ENCODE results near the gene DAB2IP.

Gene DAB2IP

GRCh38 chr9:121685795-121686377 is 34.5 kb downstream of the DAB2IP start:
- H3K79me2 ChIP-seq (ENCODE audit: insufficient read depth, low read length): no peaks in the 10 kb centered on the region
- no peaks in the 10 kb centered on the region for H3K9me3 ChIP-seq (ENCODE audit: insufficient read depth, low read length)
- no peak overlapping the region for H3K4me2 ChIP-seq (ENCODE audit: low read depth, low read length, poor library complexity, severe bottlenecking)
- H3K9ac ChIP-seq (ENCODE audit: low read length): no peak overlapping the region
- H3K4me3 ChIP-seq (ENCODE audit: insufficient read depth, low read length, poor library complexity, severe bottlenecking): no peak overlapping the region
- H3K27me3 ChIP-seq (ENCODE audit: low read length): no peaks in the 10 kb centered on the region
- no peaks in the 10 kb centered on the region for H3K9me2 ChIP-seq (replicated peaks; ENCODE audit: insufficient read depth, low read length)
- TF ChIP-seq CTCF (IDR thresholded peaks at IDR 0.05; ENCODE audit: insufficient read depth, low read length, poor library complexity, severe bottlenecking): no peak
- no peak for TF ChIP-seq EZH2phosphoT487 (conservative IDR thresholded peaks at IDR 0.05; ENCODE audit: low read length)
- H4K20me1 ChIP-seq (ENCODE audit: low read depth, low read length): no peaks in the 10 kb centered on the region
- no peaks in the 10 kb centered on the region for H3F3A ChIP-seq (ENCODE audit: insufficient read depth)
- no peak overlapping the region for H2AFZ ChIP-seq (ENCODE audit: low read depth, low read length, severe bottlenecking)
- H3K36me3 ChIP-seq (ENCODE audit: low read length): no peaks in the 10 kb centered on the region
- H3K27ac ChIP-seq (ENCODE audit: low read depth, low read length): no peak overlapping the region

GRCh38 chr9:121686930-121687541 is 35.6 kb downstream of the DAB2IP start:
- H3K9ac ChIP-seq (ENCODE audit: low read length): no peak overlapping the region

GRCh38 chr9:121688146-121688680 is 36.8 kb downstream of the DAB2IP start:
- Histone ChIP-seq H3K79me2 (ENCODE audit: insufficient read depth, low read length) (no peaks in the 10 kb centered on the region), H3K4me2 (ENCODE audit: low read depth, low read length, poor library complexity, severe bottlenecking) (no peak overlapping the region), H3K36me3 (ENCODE audit: low read length) (no peaks in the 10 kb centered on the region), H3K4me3 (ENCODE audit: insufficient read depth, low read length, poor library complexity, severe bottlenecking) (no peak overlapping the region), H3K9ac (ENCODE audit: low read length) (no peak overlapping the region), H3K9me3 (ENCODE audit: insufficient read depth, low read length) (no peaks in the 10 kb centered on the region), H3K27me3 (ENCODE audit: low read length) (no peaks in the 10 kb centered on the region), H3K9me2 (replicated peaks; ENCODE audit: insufficient read depth, low read length) (no peaks in the 10 kb centered on the region), H4K20me1 (ENCODE audit: low read depth, low read length) (no peaks in the 10 kb centered on the region), H2AFZ (ENCODE audit: low read depth, low read length, severe bottlenecking) (no peak overlapping the region), H3F3A (ENCODE audit: insufficient read depth) (no peaks in the 10 kb centered on the region), H3K27ac (ENCODE audit: low read depth, low read length) (no peak overlapping the region)
- TF ChIP-seq CTCF (IDR thresholded peaks at IDR 0.05; ENCODE audit: insufficient read depth, low read length, poor library complexity, severe bottlenecking): no peak
- no peak for TF ChIP-seq EZH2phosphoT487 (conservative IDR thresholded peaks at IDR 0.05; ENCODE audit: low read length)

More at GRCh38 chr9:121686930-121687541, 35.6 kb downstream of the DAB2IP start:
- no peaks in the 10 kb centered on the region for H3K27me3 ChIP-seq (ENCODE audit: low read length)
- no peaks in the 10 kb centered on the region for H4K20me1 ChIP-seq (ENCODE audit: low read depth, low read length)
- TF ChIP-seq EZH2phosphoT487 (conservative IDR thresholded peaks at IDR 0.05; ENCODE audit: low read length) (no peak), CTCF (IDR thresholded peaks at IDR 0.05; ENCODE audit: insufficient read depth, low read length, poor library complexity, severe bottlenecking) (peak; percentile 79)
- no peaks in the 10 kb centered on the region for H3K79me2 ChIP-seq (ENCODE audit: insufficient read depth, low read length)
- H3K4me2 ChIP-seq (ENCODE audit: low read depth, low read length, poor library complexity, severe bottlenecking): no peak overlapping the region
- H2AFZ ChIP-seq (ENCODE audit: low read depth, low read length, severe bottlenecking): no peak overlapping the region
- no peak overlapping the region for H3K4me3 ChIP-seq (ENCODE audit: insufficient read depth, low read length, poor library complexity, severe bottlenecking)
- no peaks in the 10 kb centered on the region for H3K9me3 ChIP-seq (ENCODE audit: insufficient read depth, low read length)
- no peaks in the 10 kb centered on the region for H3K9me2 ChIP-seq (replicated peaks; ENCODE audit: insufficient read depth, low read length)
- no peak overlapping the region for H3K27ac ChIP-seq (ENCODE audit: low read depth, low read length)
- no peaks in the 10 kb centered on the region for H3F3A ChIP-seq (ENCODE audit: insufficient read depth)
- H3K36me3 ChIP-seq (ENCODE audit: low read length): no peaks in the 10 kb centered on the region
